Measurements from ENCODE around the gene PARVA.

PARVA gene

DNA sequence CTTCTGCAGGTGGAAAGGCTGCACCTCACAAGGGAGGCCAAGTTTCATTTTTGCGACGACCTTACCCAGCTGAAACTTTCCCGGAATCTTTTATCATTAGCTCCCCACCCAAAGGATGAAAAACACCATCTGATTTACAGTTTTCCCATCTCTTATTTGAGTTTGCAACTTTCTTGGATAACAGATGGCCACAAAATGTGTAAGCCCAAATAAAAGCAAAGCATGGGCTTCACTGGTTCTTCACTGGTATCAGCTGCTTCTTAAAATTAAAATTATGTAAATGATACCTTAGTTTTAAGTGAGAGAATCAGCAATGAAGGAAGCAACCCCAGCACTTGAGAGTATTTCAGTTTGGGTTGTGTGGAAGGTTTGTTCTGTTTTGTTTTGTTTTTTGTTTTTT lies 55.8 kb downstream of the PARVA start:
- DNase-seq (ENCODE audit: low read depth): no peak

DNA sequence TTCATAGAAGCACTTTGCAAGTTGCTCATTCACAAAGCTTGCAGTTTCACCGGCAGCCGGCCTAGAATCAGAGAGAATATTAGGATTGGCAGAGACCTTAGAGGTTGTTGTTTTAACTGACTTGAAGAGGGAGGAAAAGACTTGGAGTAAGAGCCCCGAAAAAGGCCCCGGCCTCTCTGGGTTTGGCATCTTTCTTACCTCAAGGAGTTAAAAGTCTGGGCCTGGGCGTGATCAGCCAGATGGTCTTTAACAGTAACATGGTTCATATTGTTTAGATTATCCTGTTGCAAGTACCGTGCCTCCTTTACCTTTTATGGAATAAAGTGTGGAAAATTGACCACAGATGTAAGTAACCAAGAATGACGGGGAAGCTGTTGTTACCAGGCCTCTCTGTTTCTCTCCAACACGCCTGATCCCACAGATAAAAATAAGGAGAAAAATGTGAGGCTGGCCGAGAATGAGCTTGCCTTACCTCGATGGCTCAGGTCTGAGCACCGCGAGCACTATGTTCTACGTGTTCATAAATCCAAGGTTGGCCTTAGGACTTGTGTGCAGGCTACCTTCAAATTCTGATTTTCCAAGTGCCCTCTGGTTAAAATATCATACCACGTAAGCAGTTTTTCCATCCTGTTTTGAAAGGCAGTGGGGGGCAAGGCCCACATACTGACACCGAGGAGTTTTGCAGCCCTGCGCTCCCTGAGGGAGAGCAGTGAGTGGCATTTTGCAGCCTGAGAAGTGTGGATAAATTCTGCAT lies 56.4 kb downstream of the PARVA start:
- no peak for DNase-seq (ENCODE audit: low read depth)

DNA sequence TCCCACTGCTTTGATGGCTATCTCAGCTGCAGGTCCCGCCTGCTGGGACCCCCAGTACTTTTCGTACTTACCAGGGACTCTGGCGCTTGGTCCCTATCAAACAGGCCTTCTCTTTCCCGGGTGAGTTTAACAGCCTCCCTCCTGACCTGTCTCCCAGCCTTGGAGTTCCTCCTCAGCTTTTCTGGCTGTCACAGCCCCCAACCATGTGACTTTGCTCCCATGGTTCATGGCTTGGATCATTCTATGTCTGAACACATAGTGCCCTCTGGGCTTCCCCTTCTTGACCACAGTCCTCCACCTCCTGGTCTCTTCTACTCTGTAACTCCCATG lies 56.9 kb downstream of the PARVA start:
- no peak for DNase-seq (ENCODE audit: low read depth)

DNA sequence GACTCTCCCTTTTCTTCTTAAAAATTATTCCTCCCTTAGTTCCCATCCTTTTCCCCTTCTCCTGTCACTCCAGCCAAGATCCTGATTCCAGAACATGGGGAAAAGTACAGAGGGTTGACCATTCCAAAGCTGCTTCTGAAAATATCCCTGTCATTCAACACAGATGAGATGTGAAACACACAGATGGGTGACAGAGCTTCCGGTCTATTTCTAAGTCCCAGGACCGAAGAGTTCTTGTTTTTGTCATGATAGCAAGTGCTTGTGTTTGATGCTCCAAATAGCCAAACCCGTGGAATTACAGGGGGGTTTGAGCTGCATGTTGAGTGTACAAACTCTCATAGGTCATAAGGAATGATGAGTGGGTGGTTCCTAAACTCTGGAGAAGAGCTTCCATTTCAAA lies 57.9 kb downstream of the PARVA start:
- no peak for DNase-seq (ENCODE audit: low read depth)

DNA sequence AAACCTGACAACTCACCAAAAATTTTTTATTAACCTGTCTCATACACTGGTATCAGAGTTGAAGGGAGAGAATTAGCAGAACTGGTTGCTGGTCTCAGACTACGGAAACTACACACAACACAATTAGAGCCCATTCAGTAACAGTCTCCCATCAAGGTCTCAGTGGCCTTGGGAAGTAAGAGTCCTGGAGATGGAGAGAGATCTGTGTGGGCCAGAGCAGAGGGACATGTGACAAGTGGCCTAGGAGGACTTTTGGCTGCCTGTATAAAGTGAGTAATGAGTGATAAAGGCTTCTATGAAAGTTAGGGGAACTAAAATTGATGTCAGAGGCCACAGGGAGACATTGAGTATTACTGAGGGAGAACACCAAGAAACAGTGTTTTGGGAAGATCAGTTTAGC lies 58.9 kb downstream of the PARVA start:
- DNase-seq (ENCODE audit: low read depth): no peak

DNA sequence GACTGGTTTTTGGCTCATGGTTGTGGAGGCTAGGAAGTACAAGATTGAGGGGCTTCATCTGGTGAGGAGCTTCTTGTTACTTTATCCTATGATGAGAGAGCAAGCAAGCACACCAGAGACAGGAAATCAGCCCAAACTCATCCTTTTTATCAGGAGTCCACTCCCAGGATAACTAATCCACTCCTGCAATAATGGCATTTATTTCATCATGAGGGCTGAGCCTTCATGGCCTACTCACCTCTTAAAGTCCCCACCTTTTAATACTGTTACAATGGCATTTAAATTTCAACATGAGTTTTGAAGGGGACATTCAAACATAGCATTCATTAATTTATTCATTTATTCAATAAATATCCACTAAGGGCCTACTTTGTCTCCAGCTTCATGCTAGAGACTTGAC lies 60.9 kb downstream of the PARVA start:
- no peak for DNase-seq (ENCODE audit: low read depth)

DNA sequence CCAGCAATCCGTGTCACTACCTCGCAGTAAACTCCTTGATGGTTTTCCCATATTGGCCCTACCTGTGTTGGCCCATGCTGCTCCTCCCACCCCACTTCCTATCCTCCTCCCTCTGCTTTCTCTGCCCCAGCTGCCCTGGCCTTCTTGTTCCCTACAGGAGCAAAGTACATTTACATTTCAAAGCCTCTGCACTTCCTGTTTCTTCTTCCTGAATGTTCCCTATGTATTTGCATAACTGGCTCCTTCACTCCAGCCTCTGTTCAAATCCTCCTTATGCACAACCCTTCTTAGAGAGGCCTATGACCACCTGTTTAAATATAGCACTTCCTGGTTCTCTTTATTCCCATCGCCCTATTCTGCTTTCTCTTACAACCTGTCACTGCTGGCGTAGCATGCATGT lies 62.2 kb downstream of the PARVA start:
- DNase-seq (ENCODE audit: low read depth): no peak

DNA sequence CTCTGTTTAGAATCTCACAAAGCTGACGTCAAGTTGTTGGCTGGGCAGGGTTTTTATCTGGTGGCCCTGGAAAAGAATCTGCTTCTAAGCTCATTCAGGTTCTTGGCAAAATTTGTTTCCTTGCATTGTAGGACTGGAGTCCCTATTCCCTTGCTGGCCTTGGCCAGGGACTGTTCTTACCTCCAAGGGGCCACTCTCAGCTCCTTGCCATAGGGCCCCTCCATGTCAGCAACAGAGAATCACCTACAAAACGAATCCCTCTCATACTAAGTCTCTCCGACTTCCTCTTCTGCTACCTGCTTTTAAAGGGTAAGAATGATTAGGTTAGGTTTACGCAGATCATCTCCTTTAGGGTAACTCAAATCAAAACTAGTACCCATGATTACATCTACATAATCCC lies 63.2 kb downstream of the PARVA start:
- no peak for DNase-seq (ENCODE audit: low read depth)

DNA sequence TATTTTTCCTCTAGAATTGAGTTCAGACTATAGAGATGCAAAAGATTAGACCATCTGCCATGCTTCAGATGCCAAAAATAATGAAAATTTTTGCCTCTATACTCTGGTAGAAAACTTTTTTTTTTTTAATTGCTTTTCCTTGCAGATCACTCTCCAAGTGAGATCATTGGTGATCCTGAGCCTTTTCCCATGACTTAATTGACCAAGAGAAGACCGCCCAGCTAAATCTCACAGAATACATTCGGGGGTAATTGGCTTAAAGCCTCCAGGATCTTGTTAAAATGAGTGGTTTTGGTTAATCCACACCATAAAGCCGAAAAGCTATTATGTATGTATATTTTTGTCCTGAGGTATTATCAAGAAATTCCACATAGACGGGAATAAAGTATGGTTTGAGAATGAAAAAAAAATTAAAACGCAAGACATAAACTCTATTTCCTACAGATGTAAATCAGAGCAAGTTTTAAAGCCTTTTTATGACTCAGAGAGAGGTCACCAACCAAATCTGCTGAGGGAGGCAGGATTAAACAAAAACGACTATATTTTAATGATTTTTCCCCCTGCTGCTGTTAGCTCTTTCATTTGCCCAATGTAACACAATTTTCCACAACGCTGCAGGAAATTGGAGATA lies 64.0 kb downstream of the PARVA start:
- DNase-seq (ENCODE audit: low read depth): no peak

DNA sequence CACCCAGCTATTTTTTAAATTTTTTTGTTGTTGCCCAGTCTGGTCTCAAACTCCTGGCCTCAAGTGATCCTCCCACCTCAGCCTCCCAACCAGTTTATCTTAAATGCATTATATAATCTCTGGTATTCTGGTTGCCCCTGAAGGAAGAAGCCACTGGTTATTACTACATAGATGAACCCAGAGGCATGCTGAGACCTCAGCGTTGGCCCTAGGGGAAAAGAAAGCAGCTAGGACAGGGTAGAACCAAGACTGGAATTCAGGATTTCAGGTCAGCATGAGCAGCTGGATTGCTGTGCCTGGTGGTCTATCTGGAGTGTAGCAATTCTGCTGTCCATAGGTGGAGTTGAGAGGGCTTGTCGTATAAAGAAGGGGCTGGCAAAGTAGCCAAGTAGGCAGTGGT lies 67.2 kb downstream of the PARVA start:
- DNase-seq (ENCODE audit: low read depth): no peak

DNA sequence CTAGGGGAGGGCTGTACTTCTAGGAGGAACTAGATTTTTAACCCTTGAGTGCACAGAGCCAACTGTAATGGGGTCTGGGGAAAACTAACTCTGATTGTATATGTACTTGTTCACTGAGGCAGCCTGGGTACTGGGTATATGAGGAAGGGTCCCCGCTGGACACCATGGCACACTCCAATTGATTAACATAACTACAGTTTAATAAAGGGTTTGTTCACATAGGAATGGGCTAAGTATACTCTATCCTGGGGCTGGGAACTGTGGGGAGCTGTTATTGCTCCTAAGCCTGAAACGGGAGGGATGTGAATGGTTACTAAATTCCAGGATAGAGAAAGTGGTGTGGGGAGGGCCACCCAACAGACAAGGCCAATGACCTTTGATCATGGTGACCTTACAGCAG lies 67.6 kb downstream of the PARVA start:
- no peak for DNase-seq (ENCODE audit: low read depth)

DNA sequence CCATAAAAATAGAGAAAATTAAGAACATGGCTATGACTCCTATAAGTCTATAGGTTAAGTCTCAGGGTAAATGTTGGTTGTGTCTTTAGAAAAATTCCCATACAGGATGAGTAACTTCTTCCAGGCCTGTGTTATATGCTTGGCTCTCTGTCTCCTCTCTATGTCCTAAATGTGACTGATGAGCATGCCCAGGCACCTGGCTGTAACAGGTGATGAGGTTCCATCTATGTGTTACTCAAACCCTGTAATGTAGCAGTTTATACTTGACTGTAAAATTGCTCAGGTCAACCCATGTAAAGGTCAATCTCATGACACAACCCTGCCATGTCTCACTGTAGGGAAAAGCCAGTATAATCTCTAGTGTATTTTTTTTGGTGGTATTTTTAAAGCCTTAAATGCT lies 69.5 kb downstream of the PARVA start:
- DNase-seq (ENCODE audit: low read depth): no peak

DNA sequence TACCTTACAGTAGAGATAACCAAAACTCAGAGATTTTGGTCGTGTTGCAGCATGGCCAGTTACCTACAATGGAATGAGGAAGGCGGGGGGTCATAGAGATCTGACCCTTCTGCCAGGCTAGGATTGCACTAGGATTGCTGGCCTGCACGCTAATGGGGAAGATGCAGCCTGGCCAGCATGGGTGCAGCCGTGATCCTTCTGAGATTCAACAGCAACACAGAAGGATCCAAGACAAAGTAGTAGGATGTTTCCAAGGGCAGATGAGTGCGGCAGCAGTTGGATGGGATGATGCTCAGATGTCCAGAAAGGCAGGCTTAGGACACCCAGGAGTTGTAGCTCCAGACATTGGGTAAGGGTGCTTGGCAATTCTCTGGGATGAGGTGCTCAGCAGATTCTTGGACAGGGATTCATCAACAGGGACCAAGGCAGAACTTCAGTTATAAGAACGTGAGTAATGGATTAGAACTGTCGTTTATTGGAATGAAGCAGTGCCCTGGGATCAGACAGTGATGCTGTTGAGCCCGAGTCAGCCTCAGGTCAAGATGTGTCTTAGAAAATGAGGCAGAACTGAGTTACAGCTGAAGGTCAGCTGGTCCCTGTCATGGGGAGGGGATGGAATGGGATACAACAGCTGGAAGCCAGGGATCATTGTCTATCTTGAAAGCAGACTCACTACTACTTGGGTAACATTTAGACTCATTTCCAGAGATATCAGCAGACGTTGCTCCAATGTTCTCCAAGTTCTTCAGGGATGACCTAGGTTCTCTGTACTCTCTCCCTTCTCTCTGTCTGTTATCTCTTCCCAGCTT lies 71.0 kb downstream of the PARVA start:
- DNase-seq (ENCODE audit: low read depth): no peak

DNA sequence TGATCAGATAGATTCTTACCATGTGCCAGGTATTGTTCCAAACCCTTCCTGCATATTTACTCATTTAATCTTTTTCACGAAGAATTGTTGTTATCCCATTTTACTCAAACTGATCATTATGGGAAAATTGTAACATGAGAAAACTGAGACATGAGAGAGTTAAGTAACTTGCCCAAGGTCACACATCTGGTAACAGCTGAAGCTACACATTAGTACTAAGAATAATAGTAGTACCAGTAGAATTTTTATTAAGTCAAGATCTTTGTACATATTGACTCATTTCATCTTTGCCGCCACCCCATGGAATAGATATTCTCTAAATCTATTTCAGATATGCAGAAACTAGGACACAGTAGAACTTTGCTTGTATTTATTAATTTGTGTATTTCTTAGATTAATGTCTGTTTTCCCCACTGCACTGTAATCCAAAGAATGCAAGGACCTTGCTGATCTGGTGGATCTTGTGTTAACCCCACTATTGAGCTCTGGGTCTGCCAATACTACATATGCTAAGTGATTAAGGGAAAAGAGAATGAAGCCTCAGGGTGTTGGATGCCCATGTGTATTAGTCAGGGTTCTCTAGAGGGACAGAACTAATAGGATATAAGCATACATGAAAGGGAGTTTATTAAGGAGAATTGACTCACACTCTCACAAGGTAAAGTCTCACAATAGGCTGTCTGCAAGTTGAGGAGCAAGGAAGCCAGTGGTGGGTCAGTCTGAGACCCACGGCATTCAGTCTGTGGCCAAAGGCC lies 72.8 kb downstream of the PARVA start:
- no peak for DNase-seq (ENCODE audit: low read depth)

DNA sequence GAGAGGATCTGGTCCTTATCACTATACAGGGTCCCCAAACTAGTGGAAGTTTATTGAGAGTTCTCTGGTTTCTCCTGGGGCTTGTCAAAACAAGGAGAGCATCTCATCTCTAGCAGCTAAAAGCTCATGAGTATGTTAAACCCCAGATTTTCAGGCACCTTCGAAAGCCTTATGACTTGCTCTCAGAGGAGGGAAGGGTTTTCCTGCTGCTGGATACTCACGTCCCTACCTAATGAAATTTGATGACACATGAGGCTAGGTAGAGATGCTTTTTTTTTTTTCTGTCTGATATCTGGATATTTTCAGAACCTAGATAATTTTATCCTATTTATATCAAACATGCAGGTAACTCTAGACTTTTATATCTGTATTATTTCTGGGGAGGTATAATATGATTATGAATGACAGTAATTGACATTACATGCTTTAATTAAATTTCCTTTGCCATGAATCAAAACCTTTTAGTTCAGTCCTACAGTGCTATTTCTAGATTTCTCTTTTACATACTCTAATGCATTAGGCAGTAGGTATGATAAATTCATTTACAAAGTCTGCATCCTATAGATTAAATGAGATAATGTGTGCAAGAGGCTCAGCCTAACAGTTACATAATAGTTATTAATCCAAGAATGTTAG lies 73.9 kb downstream of the PARVA start:
- DNase-seq (ENCODE audit: low read depth): no peak

DNA sequence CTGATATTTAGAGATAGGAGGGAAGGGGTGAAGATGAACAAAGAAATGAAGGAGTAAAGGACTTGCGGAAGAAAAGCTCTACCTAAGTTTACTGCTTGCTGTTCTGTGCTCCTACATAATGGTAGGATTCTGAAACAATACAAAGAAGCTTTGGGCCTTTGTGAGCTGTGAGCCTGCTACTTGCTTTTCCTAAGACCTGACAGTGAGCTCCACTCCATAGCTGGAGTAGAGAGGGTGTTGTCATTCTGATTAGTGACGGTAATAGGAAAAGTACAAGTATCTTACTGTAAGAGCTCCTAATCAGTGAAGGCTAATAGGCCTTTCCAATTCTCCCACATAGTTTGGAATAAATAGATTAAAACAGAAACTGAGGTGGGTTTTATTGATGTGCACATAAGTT lies 75.9 kb downstream of the PARVA start:
- no peak for DNase-seq (ENCODE audit: low read depth)

DNA sequence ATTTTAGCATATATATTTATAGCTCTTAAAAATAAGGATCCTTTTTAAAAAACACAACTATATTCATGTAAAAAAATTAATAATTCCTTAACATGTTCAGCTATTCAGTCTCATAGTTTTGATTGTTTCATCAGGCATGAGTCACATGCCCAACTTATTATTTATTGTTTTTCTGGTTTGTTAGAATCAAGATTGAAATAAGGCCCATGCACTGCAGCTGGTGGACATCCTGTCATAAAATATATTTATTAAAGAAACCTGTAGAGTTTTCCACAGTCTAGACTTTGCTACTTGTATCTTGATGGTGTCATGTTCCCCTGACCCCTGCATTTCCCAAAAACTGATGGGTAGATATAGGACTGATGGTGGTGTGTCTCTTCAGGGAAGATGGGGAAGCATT lies 77.4 kb downstream of the PARVA start:
- no peak for DNase-seq (ENCODE audit: low read depth)

DNA sequence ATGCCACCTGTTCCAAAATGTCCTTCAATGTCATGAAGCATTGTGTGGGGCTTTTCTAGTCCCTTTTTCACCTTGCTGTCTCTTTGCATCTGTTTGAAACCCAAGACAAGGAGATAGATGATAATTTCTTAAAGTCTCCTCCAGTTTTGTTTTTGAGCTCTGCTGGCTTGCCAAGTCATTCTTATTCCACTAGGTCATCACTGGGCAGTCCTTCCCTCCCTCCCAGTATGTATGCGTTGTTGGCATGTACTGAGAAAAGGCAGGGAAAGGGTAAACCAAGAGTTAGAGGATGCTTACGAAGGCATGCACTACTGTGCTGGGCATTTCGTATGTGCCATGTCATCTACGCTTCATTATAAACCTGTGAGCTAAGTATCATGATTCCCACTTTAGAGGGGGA lies 78.6 kb downstream of the PARVA start:
- no peak for DNase-seq (ENCODE audit: low read depth)

DNA sequence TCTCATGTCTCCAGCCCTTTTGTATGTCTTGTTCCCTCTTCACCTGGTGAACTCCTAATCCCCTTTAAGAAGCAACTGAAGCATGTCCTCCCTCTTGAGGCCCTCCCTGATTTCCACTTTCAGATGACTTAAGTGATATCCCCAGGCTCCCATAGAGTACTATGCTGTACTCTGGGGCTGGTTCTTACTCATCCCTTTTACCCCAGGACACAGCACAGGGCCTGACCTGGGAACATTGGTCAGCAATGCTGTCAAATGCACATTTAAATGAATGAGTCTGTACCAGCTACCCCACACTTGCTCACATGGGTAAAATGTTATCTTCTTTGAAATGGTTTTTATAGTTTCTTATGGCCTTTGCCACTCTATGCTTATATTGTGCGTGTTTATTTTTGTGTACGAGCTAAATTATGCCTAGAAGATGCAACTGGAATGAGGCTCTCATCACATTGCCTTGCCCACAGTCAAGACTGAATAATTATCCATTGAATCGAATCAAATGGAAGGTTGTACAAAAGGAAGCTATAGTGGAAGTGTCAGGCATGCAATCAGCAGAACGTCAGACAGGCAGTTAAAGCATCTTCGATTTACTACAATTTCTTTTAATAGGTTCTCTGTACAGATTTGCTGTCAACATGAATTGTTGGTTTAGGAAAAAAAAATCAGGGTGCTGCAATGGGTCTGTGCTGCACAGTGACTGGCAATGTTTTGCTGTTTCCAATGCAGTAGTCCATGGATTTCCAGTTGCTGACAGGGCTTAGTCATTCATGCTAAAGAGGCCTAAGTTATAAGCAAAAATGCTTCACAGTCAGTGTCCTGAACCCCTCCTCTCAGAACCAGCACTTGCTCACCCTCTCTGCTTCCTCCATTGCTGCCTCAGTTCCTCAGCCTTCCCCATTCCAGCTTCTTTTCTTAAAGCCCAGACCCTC lies 79.5 kb downstream of the PARVA start:
- no peak for DNase-seq (ENCODE audit: low read depth)

DNA sequence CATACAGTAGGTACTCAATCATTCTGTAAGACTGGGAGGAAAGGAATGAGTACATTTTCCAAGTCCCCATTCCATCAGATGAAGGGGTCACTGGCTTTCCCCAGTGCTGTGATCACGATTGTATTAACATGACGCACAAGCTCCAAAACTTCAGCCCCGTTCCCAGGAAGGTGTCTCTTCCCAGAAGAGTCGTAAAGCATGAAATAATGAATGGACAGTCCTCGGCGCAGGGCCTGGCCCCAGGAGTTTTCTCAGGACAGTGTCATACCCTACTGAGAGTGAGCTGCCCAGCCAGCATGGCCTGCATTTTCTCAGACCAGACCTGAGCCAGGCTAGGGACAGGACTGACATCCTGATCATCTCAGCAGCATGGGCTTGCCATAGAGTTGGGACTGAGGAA lies 80.7 kb downstream of the PARVA start:
- no peak for DNase-seq (ENCODE audit: low read depth)

DNA sequence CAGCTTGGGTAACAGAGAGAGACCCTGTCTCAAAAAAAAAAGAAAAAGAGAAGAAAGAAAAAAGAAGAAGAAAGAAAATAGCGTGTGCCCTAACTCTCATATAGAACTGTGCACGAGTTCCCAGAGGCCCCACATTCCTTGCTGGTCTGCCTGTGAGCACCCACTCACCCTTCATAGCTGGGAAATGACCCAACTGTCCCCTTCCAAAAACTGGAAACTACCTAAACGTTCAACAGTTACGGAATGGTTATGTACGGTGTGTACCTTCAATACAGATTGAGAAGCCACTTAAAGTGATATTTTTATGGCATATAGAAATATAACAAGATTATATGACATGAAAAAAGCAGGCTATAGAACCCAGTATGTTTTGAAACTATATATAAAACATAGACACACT lies 82.0 kb downstream of the PARVA start:
- no peak for DNase-seq (ENCODE audit: low read depth)

All from activated T-cell treated with anti-CD3 and anti-CD28 coated beads for 48 hours (primary cell).